ENCODE data around the gene ZNF157.

Gene ZNF157

DNA sequence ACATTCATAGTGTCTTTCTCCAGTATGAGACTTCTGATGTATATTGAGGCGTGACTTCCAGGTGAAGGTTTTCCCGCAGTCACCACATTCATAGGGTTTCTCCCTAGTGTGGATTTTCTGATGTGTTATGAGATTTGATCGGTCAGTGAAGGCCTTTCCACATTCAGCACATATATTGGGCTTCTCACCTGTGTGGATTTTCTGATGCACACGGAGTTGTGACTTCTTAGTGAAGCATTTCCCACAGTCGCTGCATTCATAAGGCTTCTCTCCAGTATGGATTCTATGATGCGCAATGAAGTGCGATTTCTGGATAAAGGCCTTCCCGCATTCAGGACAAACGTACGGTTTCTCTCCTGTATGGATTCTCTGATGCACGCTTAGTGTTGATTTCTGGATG lies 77.2 kb downstream of the ZNF157 start:
- Histone ChIP-seq H3K4me1 (ENCODE audit: control insufficient read depth in 1 of 2, insufficient read depth in 2 of 2, low read length in 2 of 2) (no peaks in the 10 kb centered on the region), H3K27ac (ENCODE audit: low read length) (no peak overlapping the region), H3K36me3 (ENCODE audit: control insufficient read depth in 1 of 2, insufficient read depth in 2 of 2, low read length in 2 of 2) (peaks cover 26 to 37% of the 10 kb centered on the region in 2 donors), H3K9me3 (ENCODE audit: control insufficient read depth in 1 of 2, low read length in 2 of 2) (peaks cover 3 to 6% of the 10 kb centered on the region in 2 donors), H3K4me3 (ENCODE audit: low read depth in 1 of 2, low read length in 2 of 2) (no peak overlapping the region), H3K27me3 (ENCODE audit: low read depth, low read length) (no peaks in the 10 kb centered on the region)

DNA sequence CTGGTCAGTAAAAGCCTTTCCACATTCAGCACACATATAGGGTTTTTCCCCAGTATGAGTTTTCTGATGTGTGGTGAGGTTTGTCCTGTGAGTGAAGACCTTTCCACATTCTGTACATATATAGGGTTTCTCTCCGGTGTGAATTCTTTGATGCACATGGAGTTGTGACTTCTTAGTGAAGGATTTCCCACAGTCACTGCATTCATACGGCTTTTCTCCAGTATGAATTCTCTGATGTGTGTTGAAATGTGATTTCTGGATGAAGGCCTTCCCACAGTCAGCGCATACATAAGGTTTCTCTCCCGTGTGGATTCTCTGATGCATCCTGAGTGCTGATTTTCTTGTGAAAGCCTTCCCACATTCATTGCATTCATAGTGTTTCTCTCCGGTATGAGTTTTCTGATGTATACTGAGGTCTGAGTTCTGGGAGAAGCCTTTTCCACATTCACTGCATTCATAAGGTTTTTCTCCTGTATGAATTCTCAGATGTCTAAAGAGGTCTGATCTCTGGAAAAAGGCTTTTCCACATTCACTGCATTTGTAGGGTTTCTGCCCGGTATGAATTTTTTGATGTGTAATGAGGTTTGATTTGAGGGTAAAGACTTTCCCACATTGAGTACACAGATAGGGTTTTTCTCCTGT lies 77.9 kb downstream of the ZNF157 start:
- Histone ChIP-seq H3K36me3 (ENCODE audit: control insufficient read depth in 1 of 2, insufficient read depth in 2 of 2, low read length in 2 of 2) (peaks cover 26 to 44% of the 10 kb centered on the region in 2 donors), H3K4me3 (ENCODE audit: low read depth in 1 of 2, low read length in 2 of 2) (no peak overlapping the region), H3K27me3 (ENCODE audit: low read depth, low read length) (no peaks in the 10 kb centered on the region), H3K27ac (ENCODE audit: low read length) (no peak overlapping the region), H3K9me3 (ENCODE audit: control insufficient read depth in 1 of 2, low read length in 2 of 2) (peaks cover 3 to 6% of the 10 kb centered on the region in 2 donors), H3K4me1 (ENCODE audit: control insufficient read depth in 1 of 2, insufficient read depth in 2 of 2, low read length in 2 of 2) (no peaks in the 10 kb centered on the region)

DNA sequence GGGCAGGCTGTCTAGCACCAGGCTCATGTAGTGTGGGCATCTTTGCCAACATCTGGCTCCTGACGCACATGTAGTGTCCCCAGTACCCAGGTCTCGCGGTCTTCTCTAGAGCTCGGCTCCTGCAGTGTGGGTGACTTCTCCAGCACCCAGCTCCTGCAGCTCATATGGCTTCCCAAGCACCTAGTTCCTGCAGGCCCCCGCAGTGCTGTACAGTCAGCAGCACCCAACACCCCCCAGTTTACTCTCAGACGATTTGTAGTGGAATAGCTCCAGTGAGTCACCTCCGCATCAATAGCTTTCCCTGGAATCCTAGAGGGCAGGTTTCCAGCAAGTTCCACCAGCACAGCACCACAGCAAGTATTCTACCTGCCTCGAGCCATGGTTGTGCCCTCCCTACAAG lies 81.7 kb downstream of the ZNF157 start:
- no peaks in the 10 kb centered on the region for H3K27me3 ChIP-seq (ENCODE audit: low read depth, low read length)
- no peak overlapping the region for H3K27ac ChIP-seq (ENCODE audit: low read length)
- H3K4me1 ChIP-seq (ENCODE audit: control insufficient read depth in 1 of 2, insufficient read depth in 2 of 2, low read length in 2 of 2) = no peaks in the 10 kb centered on the region
- H3K4me3 ChIP-seq (ENCODE audit: low read depth in 1 of 2, low read length in 2 of 2) = no peak overlapping the region
- peaks cover 30 to 64% of the 10 kb centered on the region in 2 donors for H3K36me3 ChIP-seq (ENCODE audit: control insufficient read depth in 1 of 2, insufficient read depth in 2 of 2, low read length in 2 of 2)
- peaks cover under 1 to 6% of the 10 kb centered on the region in 2 donors for H3K9me3 ChIP-seq (ENCODE audit: control insufficient read depth in 1 of 2, low read length in 2 of 2)

DNA sequence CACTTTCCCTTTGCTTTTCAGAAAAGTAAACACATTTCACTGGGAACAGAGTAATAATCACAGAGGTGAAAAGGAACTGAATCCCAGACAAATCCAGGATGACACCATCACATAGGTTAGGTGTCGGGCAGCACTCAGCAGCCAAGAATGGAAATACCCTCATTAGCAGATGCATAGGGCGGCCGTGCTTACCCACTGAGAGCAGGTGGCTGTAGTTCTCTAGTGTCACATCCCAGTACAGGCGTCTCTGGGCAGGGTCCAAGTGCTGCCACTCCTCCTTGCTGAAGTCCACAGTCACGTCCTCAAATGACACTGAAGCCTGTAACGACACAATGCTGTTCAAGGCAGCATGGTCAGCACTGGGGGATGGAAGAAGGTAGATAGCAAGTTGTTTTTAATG lies 85.7 kb downstream of the ZNF157 start:
- Histone ChIP-seq H3K4me1 (ENCODE audit: control insufficient read depth in 1 of 2, insufficient read depth in 2 of 2, low read length in 2 of 2) (no peaks in the 10 kb centered on the region), H3K27me3 (ENCODE audit: low read depth, low read length) (no peaks in the 10 kb centered on the region), H3K4me3 (ENCODE audit: low read depth in 1 of 2, low read length in 2 of 2) (no peak overlapping the region), H3K36me3 (ENCODE audit: control insufficient read depth in 1 of 2, insufficient read depth in 2 of 2, low read length in 2 of 2) (peaks cover 5 to 33% of the 10 kb centered on the region in 2 donors), H3K9me3 (ENCODE audit: control insufficient read depth in 1 of 2, low read length in 2 of 2) (no peaks in the 10 kb centered on the region), H3K27ac (ENCODE audit: low read length) (no peak overlapping the region)

DNA sequence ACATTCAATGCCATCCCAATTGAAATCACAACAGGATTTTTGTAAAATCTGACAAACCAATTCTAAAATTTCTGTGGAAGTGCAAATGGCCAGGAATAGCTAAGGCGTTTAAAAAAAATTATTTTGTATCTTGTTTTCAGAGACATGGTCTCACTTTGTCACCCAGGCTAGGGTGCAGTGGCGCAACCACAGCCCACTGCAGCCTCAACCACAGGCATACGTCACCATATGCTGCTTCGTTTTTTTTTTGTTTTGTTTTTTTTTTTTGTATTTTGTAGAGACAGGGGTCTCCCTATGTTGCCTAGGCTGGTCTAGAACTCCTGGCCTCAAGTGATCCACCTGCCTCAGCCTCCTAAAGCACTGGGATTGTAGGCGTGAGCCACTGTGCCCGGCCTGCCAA lies 88.2 kb downstream of the ZNF157 start:
- Histone ChIP-seq H3K36me3 (ENCODE audit: control insufficient read depth in 1 of 2, insufficient read depth in 2 of 2, low read length in 2 of 2) (peaks cover 5 to 19% of the 10 kb centered on the region in 2 donors), H3K9me3 (ENCODE audit: control insufficient read depth in 1 of 2, low read length in 2 of 2) (no peaks in the 10 kb centered on the region), H3K4me1 (ENCODE audit: control insufficient read depth in 1 of 2, insufficient read depth in 2 of 2, low read length in 2 of 2) (no peaks in the 10 kb centered on the region), H3K4me3 (ENCODE audit: low read depth in 1 of 2, low read length in 2 of 2) (no peak overlapping the region), H3K27me3 (ENCODE audit: low read depth, low read length) (no peaks in the 10 kb centered on the region), H3K27ac (ENCODE audit: low read length) (no peak overlapping the region)

DNA sequence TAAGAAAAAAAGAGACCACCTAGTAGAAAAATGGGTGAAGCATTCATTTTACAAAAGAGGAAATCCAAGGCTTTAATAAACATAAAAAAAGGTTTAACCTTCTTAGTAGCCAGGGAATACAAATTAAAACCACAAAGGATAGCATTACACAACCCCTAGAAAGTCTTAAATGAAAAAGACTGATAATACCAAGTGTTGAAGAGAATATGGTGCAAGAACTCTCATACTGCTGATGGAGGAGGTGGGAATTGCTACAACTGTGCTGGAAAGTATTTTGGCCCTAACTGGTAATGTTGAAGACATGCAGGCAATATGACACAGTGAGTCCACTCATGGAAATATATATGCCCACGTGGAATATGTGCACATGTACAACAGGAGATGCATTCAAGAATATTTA lies 90.2 kb downstream of the ZNF157 start:
- no peaks in the 10 kb centered on the region for H3K27me3 ChIP-seq (ENCODE audit: low read depth, low read length)
- no peak overlapping the region for H3K4me3 ChIP-seq (ENCODE audit: low read depth in 1 of 2, low read length in 2 of 2)
- H3K4me1 ChIP-seq (ENCODE audit: control insufficient read depth in 1 of 2, insufficient read depth in 2 of 2, low read length in 2 of 2) = no peaks in the 10 kb centered on the region
- no peaks in the 10 kb centered on the region for H3K9me3 ChIP-seq (ENCODE audit: control insufficient read depth in 1 of 2, low read length in 2 of 2)
- no peak overlapping the region for H3K27ac ChIP-seq (ENCODE audit: low read length)
- peaks cover 3 to 7% of the 10 kb centered on the region in 2 donors for H3K36me3 ChIP-seq (ENCODE audit: control insufficient read depth in 1 of 2, insufficient read depth in 2 of 2, low read length in 2 of 2)
